ENCODE measurements around the gene RPL14. TPM values are rescaled to one million over a fixed set of nuclear protein-coding genes. Genes with fewer than 3 reads are reported as not detected.

The RPL14 gene
- total RNA-seq, 2 experiments from 2014 or later, result 3,546 to 3,721 TPM

DNA sequence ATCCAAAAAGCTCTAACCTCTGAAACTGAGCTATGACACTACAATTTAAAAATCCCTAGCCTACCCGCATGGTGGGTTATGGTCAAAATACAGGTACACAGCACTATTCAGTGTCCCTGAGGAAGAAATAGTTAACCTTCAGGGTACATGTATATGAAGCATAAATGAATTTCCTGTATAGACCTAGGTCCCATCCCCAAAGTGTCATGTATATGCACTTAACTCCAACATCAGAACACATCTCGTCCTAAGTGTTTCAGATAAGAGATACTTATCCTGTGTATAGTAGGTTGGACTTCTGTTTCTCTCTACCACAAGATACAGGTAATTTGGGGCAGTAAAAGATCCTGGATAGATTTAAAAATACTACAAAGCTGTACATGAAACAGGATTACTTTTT lies 6.4 kb downstream of the RPL14 start:
- no peak for DNase-seq
- peaks cover 52% of the 10 kb centered on the region for H3K36me3 ChIP-seq (ENCODE audit: insufficient read depth, low read length)
- no peaks in the 10 kb centered on the region for H3K9me3 ChIP-seq (ENCODE audit: control insufficient read depth in 1 of 2, insufficient read depth in 1 of 2, low read length in 2 of 2)
- H3K4me3 ChIP-seq (ENCODE audit: low read length), result no peak overlapping the region
- no peaks in the 10 kb centered on the region for H3K27me3 Mint-ChIP-seq
- peaks cover 18% of the 10 kb centered on the region for H3K4me1 ChIP-seq (ENCODE audit: insufficient read depth, low read length)
- H3K9me3 Mint-ChIP-seq, result no peaks in the 10 kb centered on the region
- TF ChIP-seq, protein P1, sequence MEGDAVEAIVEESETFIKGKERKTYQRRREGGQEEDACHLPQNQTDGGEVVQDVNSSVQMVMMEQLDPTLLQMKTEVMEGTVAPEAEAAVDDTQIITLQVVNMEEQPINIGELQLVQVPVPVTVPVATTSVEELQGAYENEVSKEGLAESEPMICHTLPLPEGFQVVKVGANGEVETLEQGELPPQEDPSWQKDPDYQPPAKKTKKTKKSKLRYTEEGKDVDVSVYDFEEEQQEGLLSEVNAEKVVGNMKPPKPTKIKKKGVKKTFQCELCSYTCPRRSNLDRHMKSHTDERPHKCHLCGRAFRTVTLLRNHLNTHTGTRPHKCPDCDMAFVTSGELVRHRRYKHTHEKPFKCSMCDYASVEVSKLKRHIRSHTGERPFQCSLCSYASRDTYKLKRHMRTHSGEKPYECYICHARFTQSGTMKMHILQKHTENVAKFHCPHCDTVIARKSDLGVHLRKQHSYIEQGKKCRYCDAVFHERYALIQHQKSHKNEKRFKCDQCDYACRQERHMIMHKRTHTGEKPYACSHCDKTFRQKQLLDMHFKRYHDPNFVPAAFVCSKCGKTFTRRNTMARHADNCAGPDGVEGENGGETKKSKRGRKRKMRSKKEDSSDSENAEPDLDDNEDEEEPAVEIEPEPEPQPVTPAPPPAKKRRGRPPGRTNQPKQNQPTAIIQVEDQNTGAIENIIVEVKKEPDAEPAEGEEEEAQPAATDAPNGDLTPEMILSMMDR (IDR thresholded peaks at IDR 0.05), result no peak
- no peak overlapping the region for H3K27ac ChIP-seq (ENCODE audit: low read depth in 1 of 2, low read length in 2 of 2)
- H3K4me3 Mint-ChIP-seq, result no peak overlapping the region
- ChIA-PET CTCF (no interaction called here), POLR2A (interaction anchor here (1.0 to 2.7 kb wide), 3 partner anchors 10 to 14 kb away, joined by 3 to 16 read pairs (median 7); partner anchors contain the start of gene ZNF619)
- H3K27me3 ChIP-seq (ENCODE audit: control insufficient read depth in 1 of 2, insufficient read depth in 2 of 2, low read length in 2 of 2), result no peaks in the 10 kb centered on the region
- ATAC-seq (ENCODE audit: poor library complexity), result no peak
- peaks cover 81% of the 10 kb centered on the region for H3K36me3 Mint-ChIP-seq (ENCODE audit: low read depth)
- intact Hi-C loops (cut with DNase I, micrococcal nuclease), result no loop called here
- peaks cover 45% of the 10 kb centered on the region for H3K4me1 Mint-ChIP-seq (ENCODE audit: low read depth)
- peak overlapping the region; percentile 75 for H3K27ac Mint-ChIP-seq

DNA sequence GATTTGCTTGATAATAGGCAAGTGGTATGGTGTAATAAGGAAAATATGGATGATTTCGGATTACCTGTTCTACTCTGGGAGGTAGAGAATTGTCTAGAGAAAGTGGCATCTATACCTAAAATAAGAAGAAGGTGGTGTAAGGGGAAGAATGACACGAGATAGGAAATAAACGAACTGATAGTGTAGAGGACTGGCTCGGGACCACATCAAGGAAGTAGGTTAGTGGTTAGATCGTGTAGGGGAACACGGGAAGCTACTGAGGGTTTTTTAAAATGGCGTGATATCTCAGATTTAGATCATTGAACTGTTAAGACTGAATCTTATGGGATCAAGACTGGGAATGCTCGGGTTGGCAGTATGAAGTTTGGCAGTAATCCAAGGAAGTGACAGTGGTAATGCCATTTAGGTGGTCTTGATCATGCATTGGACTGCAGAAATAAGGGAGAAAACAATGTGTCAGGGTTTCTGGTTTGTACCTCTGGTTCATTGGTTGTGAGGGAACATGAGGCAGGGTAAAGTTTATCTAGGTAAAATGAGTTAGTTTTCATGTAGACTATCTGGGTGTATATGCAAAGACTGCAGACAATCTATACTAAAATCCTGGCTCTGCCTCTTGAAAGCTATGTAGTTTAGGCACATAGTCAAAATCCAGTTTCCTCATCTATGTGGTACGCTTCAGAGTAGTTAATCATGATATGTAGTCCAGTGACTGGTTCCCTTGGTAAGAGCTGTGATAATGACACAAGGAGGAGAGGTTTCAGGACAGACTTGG lies 7.4 kb downstream of the RPL14 start:
- no peaks in the 10 kb centered on the region for H3K27me3 ChIP-seq (ENCODE audit: control insufficient read depth in 1 of 2, insufficient read depth in 2 of 2, low read length in 2 of 2)
- POLR2A ChIA-PET, result interaction anchor here (0.9 to 2.7 kb wide), 6 partner anchors 11 to 60 kb away, joined by 3 to 16 read pairs (median 6); partner anchors contain the start of genes ZNF619, ZNF620 and ZNF621
- DNase-seq (peak in 5 of 14 experiments; percentile 26 to 81 (median 71)), ATAC-seq (ENCODE audit: poor library complexity) (peak; percentile 96)
- Mint-ChIP-seq H3K9me3 (no peaks in the 10 kb centered on the region), H3K36me3 (ENCODE audit: low read depth) (peaks cover 71% of the 10 kb centered on the region), H3K4me3 (peak overlapping the region; percentile 40), H3K4me1 (ENCODE audit: low read depth) (peaks cover 38% of the 10 kb centered on the region), H3K27me3 (no peaks in the 10 kb centered on the region), H3K27ac (peak overlapping the region; percentile 75)
- no peaks in the 10 kb centered on the region for H3K9me3 ChIP-seq (ENCODE audit: control insufficient read depth in 1 of 2, insufficient read depth in 1 of 2, low read length in 2 of 2)
- H3K36me3 ChIP-seq (ENCODE audit: insufficient read depth, low read length), result peaks cover 43% of the 10 kb centered on the region
- intact Hi-C loops (cut with DNase I, micrococcal nuclease), result no loop called here
- H3K27ac ChIP-seq (ENCODE audit: low read depth in 1 of 2, low read length in 2 of 2), result peak overlapping the region; percentile 0 to 33
- TF ChIP-seq, protein P1 (IDR thresholded peaks at IDR 0.05), result no peak
- no peak overlapping the region for H3K4me3 ChIP-seq (ENCODE audit: low read length)
- CTCF ChIA-PET, result interaction anchor here (1.6 kb wide), 1 partner anchor 11 kb away, joined by 4 read pairs; no protein-coding TSS in a partner anchor
- H3K4me1 ChIP-seq (ENCODE audit: insufficient read depth, low read length), result peaks cover 13% of the 10 kb centered on the region

GRCh38 chr3:40465111-40465407 lies 7.9 kb downstream of the RPL14 start:
- no peak for ATAC-seq (ENCODE audit: poor library complexity)
- Mint-ChIP-seq H3K36me3 (ENCODE audit: low read depth) (peaks cover 66% of the 10 kb centered on the region), H3K9me3 (no peaks in the 10 kb centered on the region), H3K27me3 (no peaks in the 10 kb centered on the region), H3K4me1 (ENCODE audit: low read depth) (peaks cover 38% of the 10 kb centered on the region), H3K4me3 (no peak overlapping the region), H3K27ac (peak overlapping the region; percentile 75)
- no peak overlapping the region for H3K4me3 ChIP-seq (ENCODE audit: low read length)
- H3K27ac ChIP-seq (ENCODE audit: low read depth in 1 of 2, low read length in 2 of 2), result no peak overlapping the region
- TF ChIP-seq, protein P1 (IDR thresholded peaks at IDR 0.05), result no peak
- ChIA-PET POLR2A (interaction anchor here (0.9 to 2.7 kb wide), 5 partner anchors 8 to 41 kb away, joined by 3 to 16 read pairs (median 5); partner anchors contain the start of genes RPL14, ZNF619 and ZNF620), CTCF (interaction anchor here (1.6 kb wide), 1 partner anchor 11 kb away, joined by 4 read pairs; no protein-coding TSS in a partner anchor)
- intact Hi-C loops (cut with DNase I, micrococcal nuclease), result no loop called here
- H3K27me3 ChIP-seq (ENCODE audit: control insufficient read depth in 1 of 2, insufficient read depth in 2 of 2, low read length in 2 of 2), result no peaks in the 10 kb centered on the region
- H3K36me3 ChIP-seq (ENCODE audit: insufficient read depth, low read length), result peaks cover 39% of the 10 kb centered on the region
- no peaks in the 10 kb centered on the region for H3K9me3 ChIP-seq (ENCODE audit: control insufficient read depth in 1 of 2, insufficient read depth in 1 of 2, low read length in 2 of 2)
- peaks cover 13% of the 10 kb centered on the region for H3K4me1 ChIP-seq (ENCODE audit: insufficient read depth, low read length)
- DNase-seq, result no peak

All from CD4-positive, alpha-beta T cell (primary cell).